ENCODE measurements around the gene ATG9B. TPM values are rescaled to one million over a fixed set of nuclear protein-coding genes. Genes with fewer than 3 reads are reported as not detected.

The ATG9B gene
- total RNA-seq: 6.9 and 7.2 TPM in 2 replicates

GRCh38 chr7:151024435-151025056 is at the start of gene ATG9B:
ATG9B (minus strand) TSS chr7:151024494; CDS start chr7:151024423, 71 bp downstream.
- intact Hi-C loops (cut with micrococcal nuclease): no loop called here

- intact Hi-C loops (cut with micrococcal nuclease): no loop called here
These were observed 49.7 kb upstream of the ATG9B start for GRCh38 chr7:151073990-151074389.

GRCh38 chr7:151071032-151071866 is 47.0 kb upstream of the ATG9B start:
- intact Hi-C loops (cut with micrococcal nuclease): no loop called here

- intact Hi-C loops (cut with micrococcal nuclease): no loop called here
These were observed 46.3 kb upstream of the ATG9B start for GRCh38 chr7:151070574-151070960.

GRCh38 chr7:151069841-151070573 is 45.7 kb upstream of the ATG9B start:
- intact Hi-C loops (cut with micrococcal nuclease): no loop called here

GRCh38 chr7:151068069-151068773 is 43.9 kb upstream of the ATG9B start:
- intact Hi-C loops (cut with micrococcal nuclease): no loop called here

GRCh38 chr7:151066273-151066974 is 42.1 kb upstream of the ATG9B start:
- intact Hi-C loops (cut with micrococcal nuclease): no loop called here

- intact Hi-C loops (cut with micrococcal nuclease): no loop called here
These were observed 41.2 kb upstream of the ATG9B start for GRCh38 chr7:151065516-151065915.

- intact Hi-C loops (cut with micrococcal nuclease): no loop called here
These were observed 40.7 kb upstream of the ATG9B start for GRCh38 chr7:151064993-151065392.

GRCh38 chr7:151064454-151064853 is 40.2 kb upstream of the ATG9B start:
- intact Hi-C loops (cut with micrococcal nuclease): no loop called here

GRCh38 chr7:151063212-151063561 is 38.9 kb upstream of the ATG9B start:
- intact Hi-C loops (cut with micrococcal nuclease): no loop called here

- intact Hi-C loops (cut with micrococcal nuclease): no loop called here
These were observed 38.3 kb upstream of the ATG9B start for GRCh38 chr7:151062399-151063211.

GRCh38 chr7:151062111-151062398 is 37.8 kb upstream of the ATG9B start:
- intact Hi-C loops (cut with micrococcal nuclease): no loop called here

GRCh38 chr7:151061213-151062110 is 37.2 kb upstream of the ATG9B start:
- intact Hi-C loops (cut with micrococcal nuclease): no loop called here

- intact Hi-C loops (cut with micrococcal nuclease): no loop called here
These were observed 36.3 kb upstream of the ATG9B start for GRCh38 chr7:151060416-151061212.

GRCh38 chr7:151060113-151060415 is 35.8 kb upstream of the ATG9B start:
- intact Hi-C loops (cut with micrococcal nuclease): no loop called here

GRCh38 chr7:151059367-151060112 is 35.2 kb upstream of the ATG9B start, which contains the start of gene SLC4A2:
SLC4A2 (plus strand) TSS chr7:151059589; CDS start chr7:151061988, 2,399 bp downstream.
- intact Hi-C loops (cut with micrococcal nuclease): loop anchor here (2.0 to 5.0 kb wide), 3 partner anchors 291 to 1932 kb away; partner anchors contain the start of genes ACTR3C, LRRC61 and ZNF425

Measured in T-helper 1 cell treated with Interleukin-12 subunit alpha and Interleukin-12 subunit beta and Interleukin-4 antibody, amounts not matched to agents 30 ng/mL and 1 ng/mL, for 36 hours (primary cell).